ENCODE data around the gene TNP2. TPM values are rescaled to one million over a fixed set of nuclear protein-coding genes. Genes with fewer than 3 reads are reported as not detected.

TNP2 gene
- total RNA-seq = not detected

- no peak for ATAC-seq
- DNase-seq (ENCODE audit: low spot score) = no peak
- intact Hi-C loops (cut with DNase I) = no loop called here
These were observed at the start of gene TNP2 for GRCh38 chr16:11268921-11269375. Gene TNP2, minus strand, starts transcription at chr16:11269325. Its CDS starts 63 bp downstream, at chr16:11269262.

GRCh38 chr16:11318817-11319216 lies 49.7 kb upstream of the TNP2 start:
- intact Hi-C loops (cut with DNase I) = no loop called here
- DNase-seq (ENCODE audit: low spot score) = no peak

GRCh38 chr16:11316331-11317015 lies 47.3 kb upstream of the TNP2 start:
- intact Hi-C loops (cut with DNase I) = no loop called here
- DNase-seq (ENCODE audit: low spot score) = no peak
- peak; percentile 25 for ATAC-seq

More at GRCh38 chr16:11318817-11319216, 49.7 kb upstream of the TNP2 start:
- no peak for ATAC-seq

- DNase-seq (ENCODE audit: low spot score) = no peak
- intact Hi-C loops (cut with DNase I) = no loop called here
These were observed 46.4 kb upstream of the TNP2 start for GRCh38 chr16:11315510-11315909.

GRCh38 chr16:11314309-11314894 lies 45.3 kb upstream of the TNP2 start:
- ATAC-seq (no peak), DNase-seq (ENCODE audit: low spot score) (no peak)
- intact Hi-C loops (cut with DNase I) = no loop called here

More at GRCh38 chr16:11315510-11315909, 46.4 kb upstream of the TNP2 start:
- ATAC-seq = peak; percentile 24

- intact Hi-C loops (cut with DNase I) = no loop called here
- ATAC-seq = no peak
- DNase-seq (ENCODE audit: low spot score) = no peak
These were observed 44.6 kb upstream of the TNP2 start for GRCh38 chr16:11313493-11314308.

- intact Hi-C loops (cut with DNase I) = no loop called here
- ATAC-seq = peak; percentile 33
These were observed 43.8 kb upstream of the TNP2 start for GRCh38 chr16:11312718-11313492.

GRCh38 chr16:11310997-11311561 lies 42.0 kb upstream of the TNP2 start:
- intact Hi-C loops (cut with DNase I) = no loop called here
- DNase-seq (ENCODE audit: low spot score) (no peak), ATAC-seq (no peak)

More at GRCh38 chr16:11312718-11313492, 43.8 kb upstream of the TNP2 start:
- DNase-seq (ENCODE audit: low spot score) = no peak

- intact Hi-C loops (cut with DNase I) = no loop called here
- DNase-seq (ENCODE audit: low spot score) (no peak), ATAC-seq (no peak)
These were observed 41.5 kb upstream of the TNP2 start for GRCh38 chr16:11310634-11310977.

GRCh38 chr16:11309895-11310633 lies 40.9 kb upstream of the TNP2 start:
- intact Hi-C loops (cut with DNase I) = no loop called here
- DNase-seq (ENCODE audit: low spot score) (no peak), ATAC-seq (no peak)

GRCh38 chr16:11308493-11309283 lies 39.6 kb upstream of the TNP2 start:
- intact Hi-C loops (cut with DNase I) = no loop called here
- DNase-seq (ENCODE audit: low spot score) (no peak), ATAC-seq (no peak)

- intact Hi-C loops (cut with DNase I) = no loop called here
- no peak for ATAC-seq
- no peak for DNase-seq (ENCODE audit: low spot score)
These were observed 38.7 kb upstream of the TNP2 start for GRCh38 chr16:11307639-11308492.

- intact Hi-C loops (cut with DNase I) = no loop called here
- ATAC-seq = no peak
- DNase-seq (ENCODE audit: low spot score) = no peak
These were observed 38.0 kb upstream of the TNP2 start for GRCh38 chr16:11306997-11307638.

- intact Hi-C loops (cut with DNase I) = no loop called here
- ATAC-seq = no peak
- no peak for DNase-seq (ENCODE audit: low spot score)
These were observed 37.3 kb upstream of the TNP2 start for GRCh38 chr16:11306381-11306780.

GRCh38 chr16:11303405-11304138 lies 34.4 kb upstream of the TNP2 start:
- no peak for ATAC-seq
- DNase-seq (ENCODE audit: low spot score) = no peak
- intact Hi-C loops (cut with DNase I) = no loop called here

GRCh38 chr16:11302977-11303376 lies 33.9 kb upstream of the TNP2 start:
- intact Hi-C loops (cut with DNase I) = no loop called here
- DNase-seq (ENCODE audit: low spot score) = no peak
- no peak for ATAC-seq

Data from sciatic nerve (tissue), 2 donors.